Mucosa of stomach (tissue), 1 donor: Measurements from ENCODE around the gene NTRK2.
"Not testable (repeated sequence)": the region's sequence is repeated elsewhere in the genome, so short reads cannot be mapped to it uniquely, and the experiment has no call there.

Experiments used
- H3K27me3 ChIP-seq: one replicate; pipeline ENCODE4 v1.7.0; 2013; ENCODE audit warnings: mild to moderate bottlenecking, low read length; ENCODE audit not compliant: control insufficient read depth, insufficient read depth
- H3K36me3 ChIP-seq: one replicate; pipeline ENCODE4 v1.7.0; 2013; ENCODE audit warnings: low read length; ENCODE audit not compliant: control insufficient read depth, insufficient read depth
- H3K4me1 ChIP-seq: one replicate; pipeline ENCODE4 v1.7.0; 2013; ENCODE audit warnings: mild to moderate bottlenecking, low read length; ENCODE audit not compliant: control insufficient read depth, insufficient read depth
- H3K4me3 ChIP-seq: one replicate; pipeline ENCODE4 v1.7.0; 2013; ENCODE audit warnings: low read length
- H3K9ac ChIP-seq: one replicate; pipeline ENCODE4 v1.7.0; 2013; ENCODE audit warnings: mild to moderate bottlenecking, low read length, moderate library complexity
- H3K9me3 ChIP-seq: one replicate; pipeline ENCODE4 v1.7.0; 2013; ENCODE audit warnings: mild to moderate bottlenecking, low read length, moderate library complexity; ENCODE audit not compliant: control insufficient read depth
- donor health status: Pancreatic carcinoma.

NTRK2 gene

DNA sequence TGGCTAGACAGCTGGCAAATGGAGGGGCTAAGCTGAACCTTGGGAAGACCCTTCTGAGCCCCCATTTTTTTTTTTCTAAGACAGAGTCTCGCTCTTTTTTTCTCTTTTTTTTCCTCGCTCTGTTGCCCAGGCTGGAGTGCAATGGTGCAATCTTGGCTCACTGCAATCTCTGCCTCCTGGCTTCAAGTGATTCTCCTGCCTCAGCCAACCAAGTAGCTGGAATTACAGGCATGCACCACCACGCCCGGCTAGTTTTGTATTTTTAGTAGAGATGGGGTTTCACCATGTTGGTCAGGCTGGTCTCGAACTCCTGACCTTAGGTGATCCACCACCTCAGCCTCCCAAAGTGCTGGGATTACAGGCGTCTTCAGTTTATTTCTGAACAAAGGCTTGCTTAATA is 229.1 kb downstream of the NTRK2 start:
- H3K9me3 ChIP-seq, H3K9ac ChIP-seq, H3K4me1 ChIP-seq, H3K4me3 ChIP-seq, H3K27me3 ChIP-seq, H3K36me3 ChIP-seq: not testable (repeated sequence)

DNA sequence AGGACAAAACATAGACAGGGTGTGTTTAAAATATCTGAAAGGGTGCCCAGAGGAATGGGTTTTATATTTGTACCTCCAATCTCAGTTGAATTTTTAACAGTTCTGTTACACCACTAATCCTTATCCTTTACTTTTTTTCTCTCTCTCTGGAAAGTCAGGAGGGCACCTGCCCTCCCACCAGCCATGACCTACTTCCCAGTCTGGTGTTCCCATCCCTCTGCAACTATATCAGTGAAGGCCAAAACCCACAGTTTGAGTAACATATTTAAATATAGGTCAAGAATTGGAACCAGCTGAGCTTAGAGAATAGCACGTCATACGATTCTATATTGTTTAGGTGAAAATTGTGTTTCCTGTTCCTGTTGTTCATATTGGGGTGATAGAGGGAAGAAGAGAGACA is 229.8 kb downstream of the NTRK2 start:
- Histone ChIP-seq H3K36me3 (no peaks in the 10 kb centered on the region), H3K4me3 (no peak overlapping the region), H3K9me3 (no peaks in the 10 kb centered on the region), H3K27me3 (no peaks in the 10 kb centered on the region), H3K9ac (no peak overlapping the region), H3K4me1 (no peaks in the 10 kb centered on the region)

GRCh38 chr9:84900421-84900820 is 230.9 kb downstream of the NTRK2 start:
- H3K4me3 ChIP-seq = no peak overlapping the region
- no peak overlapping the region for H3K9ac ChIP-seq
- H3K4me1 ChIP-seq = no peaks in the 10 kb centered on the region
- no peaks in the 10 kb centered on the region for H3K9me3 ChIP-seq
- no peaks in the 10 kb centered on the region for H3K27me3 ChIP-seq
- H3K36me3 ChIP-seq = no peaks in the 10 kb centered on the region

DNA sequence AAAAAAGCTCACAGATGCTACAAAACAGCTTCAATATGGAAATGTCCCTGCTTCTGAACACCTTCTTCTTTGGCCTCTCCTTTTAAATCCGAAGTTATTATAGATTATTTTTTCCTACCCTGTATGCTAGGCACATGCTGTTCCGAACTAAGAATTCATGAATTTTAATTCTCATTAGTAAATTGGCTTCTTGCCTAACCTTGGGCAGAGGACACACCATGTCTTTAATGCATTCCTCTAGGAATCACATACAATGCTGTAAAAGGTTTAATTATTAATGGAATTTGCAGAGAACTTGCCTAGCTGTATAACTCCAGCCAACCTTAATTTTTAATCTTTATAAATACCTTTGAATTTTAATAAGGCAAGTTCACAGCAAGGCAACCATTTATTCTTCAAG is 234.4 kb downstream of the NTRK2 start:
- Histone ChIP-seq H3K9me3 (no peaks in the 10 kb centered on the region), H3K27me3 (no peaks in the 10 kb centered on the region), H3K36me3 (no peaks in the 10 kb centered on the region), H3K9ac (no peak overlapping the region), H3K4me1 (no peaks in the 10 kb centered on the region), H3K4me3 (no peak overlapping the region)

- Histone ChIP-seq H3K4me1 (no peaks in the 10 kb centered on the region), H3K4me3 (no peak overlapping the region), H3K27me3 (no peaks in the 10 kb centered on the region), H3K9ac (no peak overlapping the region), H3K36me3 (no peaks in the 10 kb centered on the region), H3K9me3 (no peaks in the 10 kb centered on the region)
Observed at GRCh38 chr9:84916769-84917168, 247.2 kb downstream of the NTRK2 start.

DNA sequence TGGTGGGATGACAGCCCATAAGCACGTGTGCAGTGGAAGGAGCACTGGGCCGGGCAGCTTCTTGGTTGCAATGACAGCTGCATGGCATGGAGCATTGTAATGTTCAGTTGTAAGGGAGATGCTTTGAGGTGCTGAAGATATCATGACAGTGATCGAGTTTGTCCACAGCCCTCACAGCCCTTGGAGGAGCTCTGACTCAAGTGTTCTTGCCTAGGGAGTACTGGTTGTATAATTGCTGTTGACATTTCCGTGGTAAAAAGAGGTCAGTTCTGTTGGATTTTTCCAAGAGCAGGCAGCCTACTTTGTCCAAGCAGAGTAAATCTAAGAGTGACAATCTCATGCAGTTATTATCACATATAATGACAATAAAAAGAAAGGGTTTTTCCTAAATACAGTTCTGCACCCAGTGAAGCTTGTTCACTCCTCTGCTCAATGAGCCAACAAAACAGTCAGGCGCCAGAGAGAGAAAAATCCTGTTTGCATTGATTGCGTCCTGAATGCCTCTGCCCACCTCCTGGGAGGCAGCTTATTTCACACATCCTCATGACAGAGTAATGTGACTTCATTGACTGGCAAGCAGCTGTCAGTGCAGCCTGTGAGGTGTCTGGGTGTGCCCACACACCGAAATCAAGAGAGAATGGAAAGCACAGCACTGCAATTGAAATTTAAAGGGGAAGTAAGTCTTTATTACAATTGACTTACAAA is 248.0 kb downstream of the NTRK2 start:
- H3K27me3 ChIP-seq = no peaks in the 10 kb centered on the region
- no peak overlapping the region for H3K9ac ChIP-seq
- no peaks in the 10 kb centered on the region for H3K4me1 ChIP-seq
- no peak overlapping the region for H3K4me3 ChIP-seq
- no peaks in the 10 kb centered on the region for H3K9me3 ChIP-seq
- no peaks in the 10 kb centered on the region for H3K36me3 ChIP-seq

DNA sequence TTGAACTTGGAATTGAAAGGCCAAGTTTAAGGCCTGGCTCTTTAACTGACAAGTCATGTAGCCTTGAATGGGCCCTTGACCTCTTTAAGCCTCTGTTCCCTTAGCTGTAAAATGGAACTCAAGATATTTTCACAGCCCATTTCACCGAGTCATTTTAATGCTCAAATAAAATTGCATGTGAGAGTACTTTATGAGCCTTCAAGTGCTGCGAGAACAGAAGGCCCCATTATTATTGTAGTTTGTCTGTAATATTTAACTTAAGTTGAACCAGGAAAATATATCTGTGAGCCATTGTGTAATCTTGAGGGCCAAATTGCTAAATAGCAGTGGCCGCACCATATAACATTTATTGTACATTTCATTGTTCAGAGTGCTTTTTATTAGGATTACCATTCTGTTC is 249.9 kb downstream of the NTRK2 start:
- H3K27me3 ChIP-seq = no peaks in the 10 kb centered on the region
- no peak overlapping the region for H3K4me3 ChIP-seq
- H3K4me1 ChIP-seq = no peaks in the 10 kb centered on the region
- H3K9ac ChIP-seq = no peak overlapping the region
- H3K36me3 ChIP-seq = no peaks in the 10 kb centered on the region
- H3K9me3 ChIP-seq = no peaks in the 10 kb centered on the region

DNA sequence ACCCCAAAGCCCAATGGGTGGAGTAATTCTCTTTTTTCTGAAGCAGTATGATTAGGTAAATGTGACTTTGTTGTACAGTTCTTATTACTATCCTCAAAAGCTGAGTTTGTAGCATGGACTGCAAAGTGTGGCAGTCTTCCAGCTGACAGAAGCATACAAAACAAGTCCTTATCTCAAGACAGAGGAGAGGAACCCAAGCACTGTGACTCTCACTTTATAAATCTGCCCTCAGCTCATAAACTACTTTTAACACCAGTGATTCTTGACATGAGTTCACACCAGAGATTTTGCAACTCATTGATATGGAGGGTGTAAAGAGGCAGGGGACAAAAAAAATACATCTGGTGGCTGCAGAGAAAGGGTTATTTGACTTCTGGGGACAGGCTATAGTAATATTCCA is 251.6 kb downstream of the NTRK2 start:
- H3K27me3 ChIP-seq = no peaks in the 10 kb centered on the region
- no peaks in the 10 kb centered on the region for H3K4me1 ChIP-seq
- H3K9ac ChIP-seq = no peak overlapping the region
- H3K36me3 ChIP-seq = no peaks in the 10 kb centered on the region
- H3K4me3 ChIP-seq = no peak overlapping the region
- H3K9me3 ChIP-seq = no peaks in the 10 kb centered on the region

GRCh38 chr9:84922051-84922450 is 252.5 kb downstream of the NTRK2 start:
- H3K9ac ChIP-seq = no peak overlapping the region
- no peaks in the 10 kb centered on the region for H3K27me3 ChIP-seq
- H3K4me1 ChIP-seq = no peaks in the 10 kb centered on the region
- H3K9me3 ChIP-seq = no peaks in the 10 kb centered on the region
- no peak overlapping the region for H3K4me3 ChIP-seq
- H3K36me3 ChIP-seq = no peaks in the 10 kb centered on the region

DNA sequence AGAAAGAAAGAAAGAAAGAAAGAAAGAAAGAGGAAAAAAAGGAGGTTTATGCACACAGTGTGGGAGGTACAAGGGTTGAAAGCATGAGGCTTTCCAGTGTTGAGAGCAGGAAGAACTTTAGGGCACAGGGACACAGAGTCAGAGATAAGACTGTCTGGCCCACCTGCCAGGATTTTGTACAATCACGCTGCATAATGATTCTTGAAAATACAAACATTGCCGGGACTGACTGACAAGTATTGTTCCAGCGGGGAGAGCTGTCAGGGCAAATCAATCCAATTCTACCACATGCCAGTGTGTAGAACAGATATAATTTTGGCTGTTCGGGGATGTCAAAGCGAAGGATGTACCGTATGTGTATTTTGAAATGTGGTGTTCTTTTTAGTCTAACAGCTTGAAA is 254.7 kb downstream of the NTRK2 start:
- no peaks in the 10 kb centered on the region for H3K36me3 ChIP-seq
- no peak overlapping the region for H3K4me3 ChIP-seq
- no peaks in the 10 kb centered on the region for H3K4me1 ChIP-seq
- no peak overlapping the region for H3K9ac ChIP-seq
- H3K9me3 ChIP-seq = no peaks in the 10 kb centered on the region
- H3K27me3 ChIP-seq = no peaks in the 10 kb centered on the region

GRCh38 chr9:84925225-84925872 is 255.8 kb downstream of the NTRK2 start:
- Histone ChIP-seq H3K36me3 (no peaks in the 10 kb centered on the region), H3K4me1 (no peaks in the 10 kb centered on the region), H3K27me3 (no peaks in the 10 kb centered on the region), H3K4me3 (no peak overlapping the region), H3K9me3 (no peaks in the 10 kb centered on the region), H3K9ac (no peak overlapping the region)

- Histone ChIP-seq H3K4me1 (no peaks in the 10 kb centered on the region), H3K27me3 (no peaks in the 10 kb centered on the region), H3K4me3 (no peak overlapping the region), H3K9ac (no peak overlapping the region), H3K9me3 (no peaks in the 10 kb centered on the region), H3K36me3 (no peaks in the 10 kb centered on the region)
Observed at GRCh38 chr9:84926793-84927192, 257.3 kb downstream of the NTRK2 start.
